ENCODE measurements around the gene SCUBE3. TPM values are rescaled to one million over a fixed set of nuclear protein-coding genes. Genes with fewer than 3 reads are reported as not detected.

SCUBE3 gene
- total RNA-seq, 2 experiments from 2014 or later, result not detected

- no peak for ATAC-seq
- Mint-ChIP-seq H3K36me3 (ENCODE audit: low read depth) (no peaks in the 10 kb centered on the region), H3K27me3 (peaks cover 19% of the 10 kb centered on the region), H3K4me1 (ENCODE audit: low read depth) (no peaks in the 10 kb centered on the region), H3K9me3 (no peaks in the 10 kb centered on the region), H3K4me3 (no peak overlapping the region), H3K27ac (no peak overlapping the region)
- CTCF ChIA-PET, result interaction anchor here (1.2 to 1.6 kb wide), 3 partner anchors 25 to 33 kb away, joined by 3 to 6 read pairs (median 4); no protein-coding TSS in a partner anchor
- DNase-seq, result no peak
- TF ChIP-seq CTCF (IDR thresholded peaks at IDR 0.05), result no peak
- POLR2A ChIA-PET, result interaction anchor here (0.5 kb wide), 1 partner anchor 456 kb away, joined by 5 read pairs; no protein-coding TSS in a partner anchor
- intact Hi-C loops (cut with micrococcal nuclease), result no loop called here
Measured at GRCh38 chr6:35179901-35180535, 33.7 kb upstream of the SCUBE3 start.

GRCh38 chr6:35181308-35181932 lies 32.3 kb upstream of the SCUBE3 start:
- Mint-ChIP-seq H3K4me1 (ENCODE audit: low read depth) (no peaks in the 10 kb centered on the region), H3K36me3 (ENCODE audit: low read depth) (no peaks in the 10 kb centered on the region), H3K4me3 (no peak overlapping the region), H3K27me3 (peaks cover 15% of the 10 kb centered on the region), H3K27ac (no peak overlapping the region), H3K9me3 (no peaks in the 10 kb centered on the region)
- intact Hi-C loops (cut with micrococcal nuclease), result no loop called here
- ChIA-PET POLR2A (interaction anchor here (1.7 kb wide), 1 partner anchor 10 kb away, joined by 3 read pairs; no protein-coding TSS in a partner anchor), CTCF (interaction anchor here (0.8 to 1.6 kb wide), 3 partner anchors 42 to 59 kb away, joined by 3 read pairs; no protein-coding TSS in a partner anchor)
- DNase-seq, result no peak
- no peak for ATAC-seq
- no peak for TF ChIP-seq CTCF (IDR thresholded peaks at IDR 0.05)

- peaks cover 15% of the 10 kb centered on the region for H3K27me3 Mint-ChIP-seq
- no peak overlapping the region for H3K27ac Mint-ChIP-seq
- DNase-seq (peak; percentile 24), ATAC-seq (no peak)
- CTCF ChIA-PET, result interaction anchor here (0.8 to 1.6 kb wide), 3 partner anchors 42 to 58 kb away, joined by 3 read pairs; no protein-coding TSS in a partner anchor
- POLR2A ChIA-PET, result interaction anchor here (1.7 kb wide), 1 partner anchor 10 kb away, joined by 3 read pairs; no protein-coding TSS in a partner anchor
- no peaks in the 10 kb centered on the region for H3K9me3 Mint-ChIP-seq
- H3K4me3 Mint-ChIP-seq, result no peak overlapping the region
- intact Hi-C loops (cut with micrococcal nuclease), result no loop called here
- no peak for TF ChIP-seq CTCF (IDR thresholded peaks at IDR 0.05)
- H3K36me3 Mint-ChIP-seq (ENCODE audit: low read depth), result no peaks in the 10 kb centered on the region
- H3K4me1 Mint-ChIP-seq (ENCODE audit: low read depth), result no peaks in the 10 kb centered on the region
Measured at GRCh38 chr6:35181933-35182612, 31.7 kb upstream of the SCUBE3 start.

- intact Hi-C loops (cut with micrococcal nuclease), result no loop called here
- H3K27me3 Mint-ChIP-seq, result peaks cover 17% of the 10 kb centered on the region
- no peaks in the 10 kb centered on the region for H3K36me3 Mint-ChIP-seq (ENCODE audit: low read depth)
- H3K27ac Mint-ChIP-seq, result no peak overlapping the region
- no peaks in the 10 kb centered on the region for H3K9me3 Mint-ChIP-seq
- ChIA-PET CTCF (no interaction called here), POLR2A (interaction anchor here (0.8 kb wide), 1 partner anchor 37 kb away, joined by 3 read pairs; no protein-coding TSS in a partner anchor)
- ATAC-seq (no peak), DNase-seq (no peak)
- no peak for TF ChIP-seq CTCF (IDR thresholded peaks at IDR 0.05)
- no peak overlapping the region for H3K4me3 Mint-ChIP-seq
- H3K4me1 Mint-ChIP-seq (ENCODE audit: low read depth), result no peaks in the 10 kb centered on the region
Measured at GRCh38 chr6:35183281-35183680, 30.5 kb upstream of the SCUBE3 start.

All from activated CD8-positive, alpha-beta T cell treated with anti-CD3 and anti-CD28 coated beads for 36 hours (primary cell).